ENCODE results near the gene CADPS2. TPM values are rescaled to one million over a fixed set of nuclear protein-coding genes. Genes with fewer than 3 reads are reported as not detected.

Gene CADPS2
- total and polyA plus RNA-seq, 2 donors (not counting 3 experiments of a cell fraction or from before 2014, with no cell fraction given), result 9.5 to 22.6 TPM

DNA sequence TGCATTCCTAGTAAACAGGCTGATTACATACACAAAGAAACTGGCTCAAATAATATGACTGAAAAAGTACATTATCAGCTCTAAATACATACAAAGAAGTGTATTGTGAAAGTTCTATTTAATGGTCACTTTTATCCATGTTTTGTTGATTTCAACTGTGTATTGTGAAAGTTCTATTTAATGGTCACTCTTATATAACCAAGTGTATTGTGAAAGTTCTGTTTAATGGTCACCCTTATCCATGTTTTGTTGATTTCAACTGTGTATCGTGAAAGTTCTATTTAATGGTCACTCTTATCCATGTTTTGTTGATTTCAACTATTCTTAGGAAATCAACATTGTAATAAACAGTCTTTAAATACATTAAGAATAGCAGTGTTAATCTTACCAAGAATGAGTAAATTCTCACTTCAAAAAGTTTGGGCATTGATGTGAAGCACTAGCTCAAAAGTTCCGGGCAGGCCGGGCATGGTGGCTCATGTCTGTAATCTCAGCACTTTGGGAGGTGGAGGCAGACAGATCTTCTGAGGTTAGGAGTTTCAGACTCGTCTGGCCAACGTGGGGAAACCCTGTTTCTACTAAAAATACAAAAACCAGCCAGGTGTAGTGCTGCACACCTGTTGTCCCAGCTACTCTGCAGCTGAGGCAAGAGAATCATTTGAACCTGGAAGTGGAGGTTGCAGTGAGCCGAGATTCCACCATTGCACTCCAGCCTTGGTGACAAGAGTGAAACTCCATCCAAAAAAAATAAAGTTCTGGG, 546.9 kb downstream of the CADPS2 start:
- H4K20me1 ChIP-seq (replicated peaks; ENCODE audit: control insufficient read depth, extremely low read depth, insufficient read depth, low read length), result no peaks in the 10 kb centered on the region
- no peaks in the 10 kb centered on the region for H3K4me1 ChIP-seq (ENCODE audit: control insufficient read depth, extremely low read depth, insufficient read depth, low read length)
- ChIA-PET CTCF (no interaction called here), POLR2A (no interaction called here)
- no peak overlapping the region for H2AFZ ChIP-seq (ENCODE audit: low read depth, low read length)
- DNase-seq (ENCODE audit: low read depth, low spot score) (no peak), FAIRE-seq (no peak)
- dilution Hi-C loops (cut with MboI; ENCODE audit: extremely low pct_ligation_motif_present, low sequenced_read_pairs), result no loop called here
- H3K27ac ChIP-seq (ENCODE audit: insufficient read depth, low read depth, low read length), result no peak overlapping the region
- TF ChIP-seq CTCF (IDR thresholded peaks at IDR 0.05; ENCODE audit: extremely low read depth in 1 of 2, insufficient read depth in 1 of 2, low read depth in 1 of 2, low read length in 2 of 2) (no peak), GATA2 (IDR thresholded peaks at IDR 0.05; ENCODE audit: insufficient read depth, insufficient read length, low read depth, low read length) (no peak), MAX (IDR thresholded peaks at IDR 0.05; ENCODE audit: insufficient read depth, insufficient read length) (no peak), JUN (IDR thresholded peaks at IDR 0.05; ENCODE audit: borderline replicate concordance, insufficient read depth, insufficient read length, low read depth) (no peak)
- H3K4me2 ChIP-seq (ENCODE audit: insufficient read depth, low read length), result no peak overlapping the region
- no peaks in the 10 kb centered on the region for H3K36me3 ChIP-seq (ENCODE audit: control insufficient read depth in 2 of 2, extremely low read depth in 1 of 2, insufficient read depth in 2 of 2, low read length in 2 of 2)
- intact Hi-C loops (cut with micrococcal nuclease), result no loop called here
- H3K4me3 ChIP-seq (replicated peaks in 1 of 3; ENCODE audit: insufficient read depth in 1 of 3, low read depth in 1 of 3, low read length in 3 of 3), result no peak overlapping the region
- no peaks in the 10 kb centered on the region for H3K27me3 ChIP-seq (ENCODE audit: control insufficient read depth in 2 of 2, insufficient read depth in 2 of 2, low read length in 2 of 2)
- H3K9me3 ChIP-seq (replicated peaks; ENCODE audit: control insufficient read depth, insufficient read depth, low read length), result no peaks in the 10 kb centered on the region
- BruUV-seq (replicated peaks), result no TSS peak
- H3K9me1 ChIP-seq (replicated peaks; ENCODE audit: control insufficient read depth, extremely low read depth, insufficient read depth, low read length), result no peaks in the 10 kb centered on the region
- no peaks in the 10 kb centered on the region for H3K79me2 ChIP-seq (ENCODE audit: control insufficient read depth, insufficient read depth, low read length)
- no peak overlapping the region for H3K9ac ChIP-seq (replicated peaks; ENCODE audit: extremely low read depth, insufficient read depth, low read length)
